Tibial nerve (tissue), 3 donors: ENCODE data around the gene AKAP12.

ENCODE experiments used
- POLR2A ChIP-seq, 2 donors: fragments of 450-650 bp; IDR thresholded peaks; one replicate each; pipeline ENCODE4 v1.6.1; 2017; ENCODE audit warnings: antibody characterized with exemption in 2 of 2, mild to moderate bottlenecking in 2 of 2, moderate library complexity in 2 of 2
- TF ChIP-seq, protein P1 (sequence below), 5 experiments: fragments of 200-600 bp in 3 of 5; fragments of 450-650 bp in 2 of 5; sonication (generic) in 3 of 5; IDR thresholded peaks; one replicate each; pipeline ENCODE4 v1.5.1; 2016 to 2019; ENCODE audit warnings: antibody characterized with exemption in 5 of 5, mild to moderate bottlenecking in 3 of 5, moderate library complexity in 2 of 5

DNA sequence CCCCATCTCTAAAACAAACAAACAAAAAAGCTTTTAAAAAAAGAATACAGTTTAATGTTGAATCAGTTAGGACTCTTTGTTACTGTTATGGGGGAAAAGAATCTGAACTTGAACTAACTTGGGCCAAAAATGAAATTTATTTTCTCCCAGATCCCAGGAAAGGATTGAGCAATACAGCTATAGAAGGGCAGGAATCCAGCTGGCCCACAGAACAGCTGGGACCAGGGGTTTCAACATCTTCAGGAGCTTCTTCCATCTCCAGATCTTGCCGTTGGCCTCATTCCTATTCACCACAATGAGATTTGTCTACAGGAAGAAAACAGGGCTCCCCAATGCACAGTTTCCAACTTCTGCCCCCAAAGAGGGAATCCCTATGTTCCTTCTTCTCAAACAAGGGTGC lies 43.2 kb upstream of the AKAP12 start:
- TF ChIP-seq, protein P1, sequence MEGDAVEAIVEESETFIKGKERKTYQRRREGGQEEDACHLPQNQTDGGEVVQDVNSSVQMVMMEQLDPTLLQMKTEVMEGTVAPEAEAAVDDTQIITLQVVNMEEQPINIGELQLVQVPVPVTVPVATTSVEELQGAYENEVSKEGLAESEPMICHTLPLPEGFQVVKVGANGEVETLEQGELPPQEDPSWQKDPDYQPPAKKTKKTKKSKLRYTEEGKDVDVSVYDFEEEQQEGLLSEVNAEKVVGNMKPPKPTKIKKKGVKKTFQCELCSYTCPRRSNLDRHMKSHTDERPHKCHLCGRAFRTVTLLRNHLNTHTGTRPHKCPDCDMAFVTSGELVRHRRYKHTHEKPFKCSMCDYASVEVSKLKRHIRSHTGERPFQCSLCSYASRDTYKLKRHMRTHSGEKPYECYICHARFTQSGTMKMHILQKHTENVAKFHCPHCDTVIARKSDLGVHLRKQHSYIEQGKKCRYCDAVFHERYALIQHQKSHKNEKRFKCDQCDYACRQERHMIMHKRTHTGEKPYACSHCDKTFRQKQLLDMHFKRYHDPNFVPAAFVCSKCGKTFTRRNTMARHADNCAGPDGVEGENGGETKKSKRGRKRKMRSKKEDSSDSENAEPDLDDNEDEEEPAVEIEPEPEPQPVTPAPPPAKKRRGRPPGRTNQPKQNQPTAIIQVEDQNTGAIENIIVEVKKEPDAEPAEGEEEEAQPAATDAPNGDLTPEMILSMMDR (IDR thresholded peaks at IDR 0.05): no peak
- no peak for TF ChIP-seq POLR2A (IDR thresholded peaks at IDR 0.05)
